HUDEP-2 (cell line): ENCODE measurements around the gene SORCS2.

Source experiments
- DNase-seq, 76 experiments: peaks; one replicate each; lab custom pipeline; 2025; ENCODE audit not compliant: unreplicated experiment in 76 of 76; lab: John Stamatoyannopoulos, UW

SORCS2 gene

GRCh38 chr4:7758476-7758875 is 566.1 kb downstream of the SORCS2 start:
- no peak for DNase-seq

GRCh38 chr4:7759216-7759615 is 566.9 kb downstream of the SORCS2 start:
- no peak for DNase-seq

GRCh38 chr4:7759635-7760034 is 567.3 kb downstream of the SORCS2 start:
- no peak for DNase-seq

- DNase-seq, result no peak
Measured at GRCh38 chr4:7760228-7760627, 567.9 kb downstream of the SORCS2 start.

- no peak for DNase-seq
Measured at GRCh38 chr4:7760706-7761105, 568.4 kb downstream of the SORCS2 start.

GRCh38 chr4:7761312-7761711 is 569.0 kb downstream of the SORCS2 start:
- DNase-seq, result no peak

GRCh38 chr4:7761720-7762119 is 569.4 kb downstream of the SORCS2 start:
- DNase-seq, result peak in 44 of 76 experiments; percentile 2 to 65 (median 26)

- DNase-seq, result no peak
Measured at GRCh38 chr4:7762376-7763030, 570.2 kb downstream of the SORCS2 start.

- DNase-seq, result no peak
Measured at GRCh38 chr4:7763106-7763505, 570.8 kb downstream of the SORCS2 start.

GRCh38 chr4:7763788-7764187 is 571.5 kb downstream of the SORCS2 start:
- DNase-seq, result no peak

GRCh38 chr4:7764466-7764865 is 572.1 kb downstream of the SORCS2 start:
- DNase-seq, result no peak

GRCh38 chr4:7765666-7766065 is 573.3 kb downstream of the SORCS2 start:
- DNase-seq, result no peak

- DNase-seq, result no peak
Measured at GRCh38 chr4:7766086-7766485, 573.7 kb downstream of the SORCS2 start.

GRCh38 chr4:7766661-7767345 is 574.5 kb downstream of the SORCS2 start:
- DNase-seq, result no peak

- DNase-seq, result no peak
Measured at GRCh38 chr4:7767526-7767925, 575.2 kb downstream of the SORCS2 start.

GRCh38 chr4:7767966-7768365 is 575.6 kb downstream of the SORCS2 start:
- no peak for DNase-seq

- DNase-seq, result no peak
Measured at GRCh38 chr4:7768736-7769135, 576.4 kb downstream of the SORCS2 start.

- DNase-seq, result no peak
Measured at GRCh38 chr4:7769396-7770223, 577.3 kb downstream of the SORCS2 start.

- DNase-seq, result peak in 6 of 76 experiments; percentile 2 to 22 (median 3)
Measured at GRCh38 chr4:7770224-7771050, 578.1 kb downstream of the SORCS2 start.

- no peak for DNase-seq
Measured at GRCh38 chr4:7771056-7771455, 578.7 kb downstream of the SORCS2 start.
